GM21390 (cell line): Measurements from ENCODE around the gene ANAPC4.

Experiments used
- ATAC-seq: cut with Tn5 transposase; IDR thresholded peaks from one replicate; pipeline ENCODE4 v1.9.1; 2021; ENCODE audit not compliant: unreplicated experiment

Gene ANAPC4

GRCh38 chr4:25430630-25431029 lies 53.6 kb downstream of the ANAPC4 start:
- no peak for ATAC-seq

- no peak for ATAC-seq
Measured at GRCh38 chr4:25433966-25434827, 57.1 kb downstream of the ANAPC4 start.

DNA sequence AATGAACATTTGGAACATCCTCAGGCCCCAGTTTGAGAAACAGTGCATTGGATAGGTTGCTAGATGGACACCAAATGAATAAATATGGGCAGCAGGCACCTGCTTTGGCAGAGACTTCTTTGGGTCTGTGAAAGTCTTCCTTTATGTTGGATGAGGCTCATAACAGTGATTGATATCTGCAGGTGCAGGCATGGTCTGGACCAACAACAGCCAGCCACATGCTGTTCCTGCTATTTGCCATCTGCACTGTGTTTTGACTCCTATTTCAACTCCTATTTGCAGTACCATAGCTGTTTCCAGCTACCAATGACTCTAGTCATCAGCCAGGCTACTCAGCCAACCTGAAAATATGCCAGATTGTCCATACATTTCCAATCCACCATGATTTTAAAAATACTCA lies 60.9 kb downstream of the ANAPC4 start:
- no peak for ATAC-seq

DNA sequence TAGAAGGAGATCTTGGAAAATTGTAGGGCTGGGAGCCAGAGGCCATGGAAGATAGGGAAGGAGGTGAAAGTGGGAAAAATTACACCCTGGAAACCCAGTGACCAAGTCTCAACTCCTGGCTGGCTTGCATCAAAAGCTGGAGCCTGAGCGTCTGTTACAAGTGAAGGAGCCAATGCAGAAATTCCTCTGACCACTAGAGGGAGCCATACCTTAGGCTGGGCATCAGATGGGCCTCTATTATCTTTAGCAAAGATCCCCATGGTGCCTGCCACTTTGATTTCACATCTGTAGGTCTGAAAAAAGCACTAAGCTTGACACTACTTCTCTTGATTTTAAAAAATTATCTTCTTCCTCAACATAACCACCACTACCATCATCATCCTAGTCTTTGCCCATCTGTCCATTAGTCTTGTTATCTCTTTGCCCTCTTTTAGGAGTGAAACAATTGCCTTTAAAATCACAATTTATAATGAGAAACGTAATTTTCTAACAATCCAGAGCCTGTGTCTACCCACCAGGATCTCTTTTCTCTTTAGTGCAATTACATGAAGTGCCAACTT lies 62.9 kb downstream of the ANAPC4 start:
- peak; percentile 92 for ATAC-seq

DNA sequence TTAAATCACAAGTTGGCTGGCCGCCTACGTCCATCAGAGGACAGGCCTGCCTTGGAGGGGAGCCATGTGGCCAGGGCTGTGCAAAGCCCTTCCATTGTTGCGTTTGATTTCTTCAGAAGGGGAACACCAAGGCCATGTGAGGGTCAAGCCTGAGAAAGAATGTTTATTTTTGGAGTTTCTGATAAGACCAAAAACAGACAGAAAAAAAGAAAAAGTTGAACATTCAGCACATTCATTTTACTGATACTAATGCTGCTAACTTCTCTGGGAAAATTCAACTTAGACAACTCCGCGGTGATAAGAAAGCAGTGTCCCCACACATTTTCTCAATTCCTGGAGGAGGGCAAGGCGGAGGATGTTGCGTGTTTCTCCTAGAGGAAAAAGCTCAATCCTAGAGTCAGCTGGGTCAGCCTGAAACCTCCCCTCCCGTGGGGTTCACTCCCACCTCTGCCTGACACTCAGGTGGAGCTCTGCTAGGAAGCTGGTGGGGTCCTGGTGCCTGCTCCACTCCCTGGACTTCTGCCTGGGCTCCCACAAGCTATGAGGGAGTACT lies 63.5 kb downstream of the ANAPC4 start:
- ATAC-seq = no peak

DNA sequence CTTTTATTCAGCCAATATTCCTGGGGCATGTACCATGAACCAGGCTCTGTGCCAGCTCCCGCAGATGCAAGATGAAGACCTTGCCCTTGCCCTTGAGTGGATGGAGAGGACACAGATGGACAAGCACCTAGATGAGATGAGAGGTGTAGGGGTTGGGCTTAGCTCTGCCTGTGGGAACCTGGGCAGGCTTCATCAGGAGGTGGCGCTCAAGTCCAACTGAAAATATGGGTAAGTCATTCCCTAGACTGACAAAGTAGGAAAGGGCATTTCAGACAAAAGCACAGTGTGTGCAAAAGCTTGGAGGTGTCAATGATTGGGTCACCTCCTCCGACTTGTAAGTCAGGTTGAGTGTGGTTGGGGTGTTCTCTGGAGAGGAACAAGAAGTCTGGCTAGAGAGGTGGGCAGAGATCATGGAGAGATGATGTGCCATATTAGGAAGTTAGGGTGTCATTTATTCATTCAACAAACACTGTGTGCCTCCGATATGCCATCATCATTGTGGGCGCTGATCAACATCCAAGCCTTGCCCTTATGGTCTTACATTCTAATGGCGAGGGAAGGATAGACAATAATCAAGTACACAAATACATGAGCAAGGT lies 64.6 kb downstream of the ANAPC4 start:
- ATAC-seq = no peak

DNA sequence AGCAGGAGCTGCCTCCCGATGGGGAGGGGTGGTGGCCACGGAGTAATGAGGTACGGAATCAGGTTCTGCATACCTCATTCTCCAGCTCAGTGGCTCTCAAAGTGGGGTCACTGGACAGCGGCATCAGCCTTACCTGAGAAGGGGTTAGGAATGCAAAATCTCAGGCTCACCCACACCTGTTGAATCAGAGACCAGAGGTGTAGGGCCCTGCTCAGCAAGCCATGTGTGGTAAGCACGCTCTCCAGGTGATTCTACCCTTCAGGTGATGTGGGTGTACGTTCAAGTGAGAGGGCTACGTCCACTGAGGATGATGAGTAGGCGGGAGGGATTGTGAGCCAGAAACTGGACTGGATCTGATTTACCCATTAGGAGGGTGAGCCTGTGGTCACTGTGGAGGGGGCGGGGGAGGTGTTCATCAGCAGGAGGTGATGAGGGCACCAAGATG lies 65.8 kb downstream of the ANAPC4 start:
- no peak for ATAC-seq

GRCh38 chr4:25443851-25444250 lies 66.8 kb downstream of the ANAPC4 start:
- ATAC-seq = no peak

GRCh38 chr4:25446611-25447010 lies 69.5 kb downstream of the ANAPC4 start:
- no peak for ATAC-seq

DNA sequence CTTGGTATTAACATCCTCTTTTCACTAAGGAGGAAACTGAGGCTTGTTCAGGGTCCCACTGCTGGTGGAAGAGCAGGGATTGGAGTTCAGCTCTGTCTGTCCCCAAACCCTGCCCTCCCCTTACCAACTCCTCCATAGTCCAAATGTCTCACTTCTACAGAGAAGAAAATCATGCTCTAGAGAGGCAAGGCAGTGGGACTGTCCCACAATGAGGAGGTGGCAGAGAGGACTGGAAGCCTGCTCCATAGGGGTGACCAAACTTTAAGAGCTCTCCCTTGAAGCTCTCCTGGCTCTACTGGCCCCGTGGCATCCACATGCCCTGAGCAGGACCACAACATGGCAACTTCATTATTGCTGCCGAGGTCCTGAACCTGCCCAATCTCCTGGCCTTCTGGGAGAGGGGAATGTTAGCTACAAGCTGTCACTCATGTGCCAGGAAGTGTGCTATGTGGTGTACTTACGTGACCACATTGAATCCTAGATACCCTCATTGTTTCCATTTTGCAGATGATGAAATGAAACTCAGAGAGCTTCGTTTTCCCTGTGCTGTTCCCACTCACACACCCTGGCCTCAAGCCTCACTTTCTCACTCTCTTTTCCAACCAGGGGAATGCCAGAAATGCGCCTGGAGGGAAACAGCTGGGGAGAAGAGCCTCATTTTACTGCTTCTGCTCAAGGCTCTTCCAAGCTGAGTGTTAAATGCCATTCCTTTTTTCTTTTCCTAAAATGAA lies 71.5 kb downstream of the ANAPC4 start:
- no peak for ATAC-seq

GRCh38 chr4:25449270-25449669 lies 72.2 kb downstream of the ANAPC4 start:
- no peak for ATAC-seq

DNA sequence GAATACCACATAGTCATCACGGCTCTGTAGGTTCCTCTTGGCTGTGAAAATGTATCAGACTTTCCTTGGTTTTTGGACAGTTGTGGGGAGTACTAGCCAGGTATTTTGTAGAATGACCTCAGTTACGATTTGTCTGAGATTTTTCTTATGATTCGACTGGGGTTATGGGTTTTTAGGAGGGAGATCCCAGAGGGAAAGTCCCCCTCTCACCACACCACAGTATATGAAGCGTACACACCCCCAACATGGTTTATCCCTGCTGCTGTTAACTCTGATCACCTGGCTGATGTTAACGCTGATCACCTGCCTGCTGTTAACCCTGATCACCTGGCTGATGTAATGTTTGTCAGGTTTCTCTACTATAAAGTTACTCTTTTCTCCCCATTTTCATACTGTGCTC lies 72.6 kb downstream of the ANAPC4 start:
- no peak for ATAC-seq

DNA sequence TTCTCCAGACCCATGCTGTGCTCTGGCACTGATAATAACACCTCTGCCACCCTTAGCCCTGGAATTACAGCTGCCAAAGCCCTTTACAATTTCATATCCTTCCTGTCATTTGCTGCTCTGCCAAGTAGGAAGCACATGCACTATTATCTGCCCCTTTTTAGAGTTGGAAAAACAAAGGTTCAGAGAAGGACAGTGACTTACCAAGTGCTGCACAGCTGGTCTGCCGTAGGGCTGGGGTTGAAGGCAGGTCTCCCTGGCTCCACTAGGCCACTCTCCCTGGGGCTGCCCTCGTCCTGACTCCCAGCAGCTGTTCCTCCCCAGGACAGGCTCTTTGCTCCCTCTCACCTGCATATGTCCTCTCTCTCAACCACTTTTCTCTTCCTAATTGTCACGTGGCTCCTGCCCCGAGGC lies 73.4 kb downstream of the ANAPC4 start:
- ATAC-seq = no peak

GRCh38 chr4:25451676-25452075 lies 74.6 kb downstream of the ANAPC4 start:
- ATAC-seq = no peak

- ATAC-seq = no peak
Measured at GRCh38 chr4:25452081-25452480, 75.0 kb downstream of the ANAPC4 start.

DNA sequence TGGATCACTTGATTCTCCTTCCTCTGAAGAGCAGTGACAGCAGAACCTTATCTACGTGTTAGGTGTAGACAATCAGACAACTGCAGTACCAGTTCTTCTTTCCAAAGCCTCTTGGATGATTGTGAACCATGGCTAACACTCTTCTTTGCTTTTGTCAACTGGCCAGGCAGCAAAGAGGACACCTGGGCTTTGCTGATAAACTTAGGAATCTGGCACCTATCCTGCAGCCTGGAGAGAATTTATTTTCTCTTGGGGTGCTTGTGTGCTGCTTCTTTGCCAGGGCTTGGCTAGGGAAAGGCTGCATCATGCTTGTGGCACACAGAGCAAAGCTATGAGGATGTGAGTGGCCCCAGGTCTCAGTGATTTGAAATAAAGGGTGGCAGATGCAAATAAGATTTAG lies 77.4 kb downstream of the ANAPC4 start:
- no peak for ATAC-seq

- ATAC-seq = no peak
Measured at GRCh38 chr4:25457053-25457715, 80.1 kb downstream of the ANAPC4 start.

- no peak for ATAC-seq
Measured at GRCh38 chr4:25466966-25467697, 90.1 kb downstream of the ANAPC4 start.

- ATAC-seq = no peak
Measured at GRCh38 chr4:25467843-25468242, 90.8 kb downstream of the ANAPC4 start.
